Gastroesophageal sphincter (tissue), 4 donors: Measurements from ENCODE around the gene NKAIN4. TPM values are rescaled to one million over a fixed set of nuclear protein-coding genes. Genes with fewer than 3 reads are reported as not detected.

Source experiments
- ATAC-seq: fragments of 150-250 bp; one replicate; pipeline ENCODE4 v1.9.1; 2016; ENCODE audit warnings: mild to moderate bottlenecking, moderate library complexity
- H3K27ac ChIP-seq, 4 donors: fragments of 200-600 bp; sonication (generic) in 3 of 4; 1 replicate in 3 of 4; 2 replicates in 1 of 4; pipeline ENCODE4 v1.5.1; 2016 to 2019
- H3K27me3 ChIP-seq: fragments of 200-600 bp; sonication (generic); one replicate; pipeline ENCODE4 v1.5.1; 2019
- H3K36me3 ChIP-seq, 2 donors: fragments of 200-600 bp; sonication (generic); one replicate each; pipeline ENCODE4 v1.5.1; 2019; ENCODE audit warnings: control low read depth in 1 of 2
- H3K4me1 ChIP-seq, 3 donors: fragments of 200-600 bp; sonication (generic); 1 replicate in 2 of 3; 2 replicates in 1 of 3; pipeline ENCODE4 v1.5.1; 2016 to 2019; ENCODE audit warnings: control low read depth in 2 of 3
- H3K4me3 ChIP-seq, 2 donors: fragments of 200-600 bp; sonication (generic); one replicate each; pipeline ENCODE4 v1.5.1; 2019; ENCODE audit warnings: mild to moderate bottlenecking in 1 of 2, moderate library complexity in 1 of 2
- H3K9me3 ChIP-seq, 3 donors: fragments of 200-600 bp; sonication (generic); one replicate each; pipeline ENCODE4 v1.5.1; 2017 to 2019; ENCODE audit warnings: control low read depth in 2 of 3
- CTCF ChIP-seq, 4 experiments: fragments of 200-600 bp in 2 of 4; fragments of 450-650 bp in 2 of 4; sonication (generic) in 1 of 4; IDR thresholded peaks; one replicate each; pipeline ENCODE4 v1.5.1; 2017 to 2019; ENCODE audit warnings: antibody characterized with exemption in 4 of 4, mild to moderate bottlenecking in 2 of 4, moderate library complexity in 2 of 4
- EP300 ChIP-seq: sonication (generic); formaldehyde crosslinking; IDR thresholded peaks from one replicate; pipeline ENCODE4 v1.6.1; 2017; ENCODE audit warnings: antibody characterized with exemption, mild to moderate bottlenecking
- POLR2A ChIP-seq, 2 donors: fragments of 450-650 bp; IDR thresholded peaks; one replicate each; pipeline ENCODE4 v1.6.1; 2017; ENCODE audit warnings: antibody characterized with exemption in 2 of 2, mild to moderate bottlenecking in 2 of 2, moderate library complexity in 1 of 2
- POLR2AphosphoS5 ChIP-seq: sonication (generic); formaldehyde crosslinking; IDR thresholded peaks from one replicate; pipeline ENCODE4 v1.6.1; 2017; ENCODE audit warnings: antibody characterized with exemption
- WGBS, 2 donors: methylation state at CpG; one replicate each; pipeline ENCODE4 v1.1.5; 2018; ENCODE audit warnings: low coverage in 1 of 2; 5-methylcytosine and 5-hydroxymethylcytosine counted together
- small RNA-seq, 4 donors: library from RNA; depleted of rRNA; stranded (forward); fragments of <200 nt; gene quantifications; one replicate each; pipeline ENCODE3, GENCODE V24; 2016
- total RNA-seq, 4 donors: library from RNA; depleted of rRNA; stranded (reverse); fragments of >200 nt; gene quantifications; one replicate each; pipeline ENCODE4 v1.1.0, GENCODE V29; 2016

Gene NKAIN4
- total RNA-seq, 4 donors from 2014 or later, result 2.3 TPM; not detected in 3

DNA sequence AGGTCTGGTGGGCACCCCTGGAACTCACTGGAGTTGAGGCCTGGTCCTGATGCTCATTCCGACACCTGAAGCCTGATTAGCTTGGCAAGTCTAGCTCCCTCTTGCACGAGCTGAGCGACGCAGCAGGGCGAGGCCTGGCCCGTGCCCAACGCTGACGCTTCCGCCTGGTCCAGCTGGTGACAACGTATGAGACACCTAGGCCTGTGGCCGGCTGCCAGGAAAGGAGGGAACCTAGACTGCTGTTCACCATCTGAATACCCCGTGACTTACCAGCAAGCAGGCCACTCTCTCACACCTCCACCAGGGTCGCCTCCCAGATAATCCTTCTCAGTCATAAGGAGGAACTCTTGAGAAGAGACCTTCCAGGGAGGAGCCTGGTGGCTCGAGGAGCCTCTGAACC, 62.9 kb downstream of the NKAIN4 start:
- H3K27ac ChIP-seq, result no peak overlapping the region
- no peaks in the 10 kb centered on the region for H3K27me3 ChIP-seq
- TF ChIP-seq CTCF (IDR thresholded peaks at IDR 0.05) (no peak), POLR2AphosphoS5 (no peak), POLR2A (IDR thresholded peaks at IDR 0.05) (no peak), EP300 (no peak)
- H3K4me3 ChIP-seq, result no peak overlapping the region
- peaks cover 0 to 23% of the 10 kb centered on the region in 2 donors for H3K36me3 ChIP-seq
- no peaks in the 10 kb centered on the region for H3K9me3 ChIP-seq
- ATAC-seq, result no peak
- H3K4me1 ChIP-seq, result no peaks in the 10 kb centered on the region
- 50 to 86% methylated on average over 2 to 3 of the region's 14 CpGs for WGBS, 2 donors

GRCh38 chr20:63190828-63191227, 63.4 kb downstream of the NKAIN4 start:
- H3K4me3 ChIP-seq, result no peak overlapping the region
- no peak overlapping the region for H3K27ac ChIP-seq
- no peak for ATAC-seq
- WGBS, 2 donors, result no CpG with 5 or more reads among the region's 20 CpGs
- no peaks in the 10 kb centered on the region for H3K9me3 ChIP-seq
- peaks cover 0 to 17% of the 10 kb centered on the region in 2 donors for H3K36me3 ChIP-seq
- no peaks in the 10 kb centered on the region for H3K27me3 ChIP-seq
- no peak for TF ChIP-seq POLR2AphosphoS5
- no peak for TF ChIP-seq EP300
- no peak for TF ChIP-seq CTCF (IDR thresholded peaks at IDR 0.05)
- TF ChIP-seq POLR2A (IDR thresholded peaks at IDR 0.05), result no peak
- no peaks in the 10 kb centered on the region for H3K4me1 ChIP-seq

Small RNA genes within 50 kb of the gene (small RNA-seq; reads per million reads assigned to genes)
- gene MIR3196 (0 reads per million in 4 donors), gene MIR4326 (0 to 0.38 (median 0.11) reads per million in 4 donors)

Other genes with a start within 250 kb of the NKAIN4 start
- not detected for gene BHLHE23, start 247.5 kb downstream of the NKAIN4 start, total RNA-seq
- 10 to 100 TPM; 20.2 to 35.8 (median 34.2) TPM for gene YTHDF1, start 38.3 kb downstream of the NKAIN4 start, total RNA-seq
- gene BIRC7, start 18.6 kb downstream of the NKAIN4 start, total RNA-seq, result not detected
- gene ARFGAP1, start 18.4 kb upstream of the NKAIN4 start, total RNA-seq, result 10 to 100 TPM; 35.0 to 50.1 (median 45.2) TPM
- not detected for gene COL20A1, start 38.7 kb upstream of the NKAIN4 start, total RNA-seq
- not detected for gene CHRNA4, start 106.9 kb upstream of the NKAIN4 start, total RNA-seq
- gene KCNQ2, start 218.2 kb upstream of the NKAIN4 start, total RNA-seq, result under 1 TPM in 3 of 4 donors, not detected in 1; 0.19 to 0.40 (median 0.40) TPM
- gene EEF1A2, start 244.6 kb upstream of the NKAIN4 start, total RNA-seq, result 1 to 10 TPM in 3 of 4 donors, under 1 TPM in 1; 0.47 to 6.5 (median 3.4) TPM